ENCODE measurements around the gene CALML6. TPM values are rescaled to one million over a fixed set of nuclear protein-coding genes. Genes with fewer than 3 reads are reported as not detected.

The CALML6 gene
- total RNA-seq, 4 donors from 2014 or later: not detected

GRCh38 chr1:1893291-1893985 lies 21.6 kb upstream of the CALML6 start:
- Histone ChIP-seq H3K36me3 (no peaks in the 10 kb centered on the region), H3K27ac (peak overlapping the region in 3 of 4 donors; percentile 65 to 99 (median 97)), H3K4me1 (peaks cover 8 to 65% (median 36%) of the 10 kb centered on the region in 4 donors), H3K27me3 (no peaks in the 10 kb centered on the region), H3K9me3 (no peaks in the 10 kb centered on the region), H3K4me3 (peak overlapping the region in 2 of 4 donors; percentile 6 to 79)
- TF ChIP-seq POLR2A (IDR thresholded peaks at IDR 0.05): no peak
- TF ChIP-seq CTCF (IDR thresholded peaks at IDR 0.05): no peak
- DNase-seq: no peak

GRCh38 chr1:1893997-1894353 lies 21.1 kb upstream of the CALML6 start:
- peaks cover 8 to 60% (median 32%) of the 10 kb centered on the region in 4 donors for H3K4me1 ChIP-seq
- peak overlapping the region in 3 of 4 donors; percentile 65 to 99 (median 97) for H3K27ac ChIP-seq
- H3K9me3 ChIP-seq: no peaks in the 10 kb centered on the region
- TF ChIP-seq POLR2A (IDR thresholded peaks at IDR 0.05) (peak; percentile 7 to 76), CTCF (IDR thresholded peaks at IDR 0.05) (no peak)
- no peaks in the 10 kb centered on the region for H3K36me3 ChIP-seq
- DNase-seq: no peak
- peak overlapping the region in 1 of 4 donors; percentile 79 for H3K4me3 ChIP-seq
- H3K27me3 ChIP-seq: no peaks in the 10 kb centered on the region

- peak overlapping the region in 2 of 4 donors; percentile 0 to 1 for H3K4me3 ChIP-seq
- peak overlapping the region in 3 of 4 donors; percentile 65 to 99 (median 97) for H3K27ac ChIP-seq
- H3K9me3 ChIP-seq: no peaks in the 10 kb centered on the region
- DNase-seq: peak in 2 of 3 donors; percentile 91 to 92
- TF ChIP-seq CTCF (IDR thresholded peaks at IDR 0.05) (no peak), POLR2A (IDR thresholded peaks at IDR 0.05) (peak; percentile 58 to 59)
- peaks cover 8 to 55% (median 30%) of the 10 kb centered on the region in 4 donors for H3K4me1 ChIP-seq
- no peaks in the 10 kb centered on the region for H3K36me3 ChIP-seq
- no peaks in the 10 kb centered on the region for H3K27me3 ChIP-seq
These were observed 20.6 kb upstream of the CALML6 start for GRCh38 chr1:1894354-1895059.

- Histone ChIP-seq H3K36me3 (no peaks in the 10 kb centered on the region), H3K4me3 (peak overlapping the region in 2 of 4 donors; percentile 0 to 1), H3K9me3 (no peaks in the 10 kb centered on the region), H3K27ac (peak overlapping the region; percentile 17 to 99 (median 81)), H3K27me3 (no peaks in the 10 kb centered on the region), H3K4me1 (peaks cover 8 to 55% (median 30%) of the 10 kb centered on the region in 4 donors)
- DNase-seq: no peak
- TF ChIP-seq CTCF (IDR thresholded peaks at IDR 0.05) (no peak), POLR2A (IDR thresholded peaks at IDR 0.05) (no peak)
These were observed 20.0 kb upstream of the CALML6 start for GRCh38 chr1:1895060-1895418.

GRCh38 chr1:1895456-1896336 lies 19.4 kb upstream of the CALML6 start:
- Histone ChIP-seq H3K27ac (peak overlapping the region; percentile 17 to 99 (median 81)), H3K4me3 (no peak overlapping the region), H3K36me3 (no peaks in the 10 kb centered on the region), H3K4me1 (peaks cover 8 to 55% (median 30%) of the 10 kb centered on the region in 4 donors), H3K27me3 (no peaks in the 10 kb centered on the region), H3K9me3 (no peaks in the 10 kb centered on the region)
- TF ChIP-seq CTCF (IDR thresholded peaks at IDR 0.05): no peak
- no peak for TF ChIP-seq POLR2A (IDR thresholded peaks at IDR 0.05)
- peak in 1 of 3 donors; percentile 41 for DNase-seq

Measured in Peyer's patch (tissue), 4 donors.